Psoas muscle (tissue), 8 donors: Measurements from ENCODE around the gene KCNAB1. TPM values are rescaled to one million over a fixed set of nuclear protein-coding genes. Genes with fewer than 3 reads are reported as not detected.
A peak's percentile ranks its signal among the peaks of the same experiment; 100 is the strongest.

ENCODE experiments used
- ATAC-seq, 4 donors: fragments of 200-7000 bp; cut with Tn5 transposase; one replicate each; pipeline ENCODE4 v1.9.1; 2020; ENCODE audit warnings: moderate library complexity in 3 of 4, mild to moderate bottlenecking in 2 of 4
- DNase-seq, 2 donors: peaks; one replicate each; pipeline ENCODE4 v3.0.0-alpha.2; 2020
- H3K27ac ChIP-seq: fragments of 200-600 bp; one replicate; pipeline ENCODE4 v1.8.0; 2022
- H3K27me3 ChIP-seq, 3 donors: fragments of 200-600 bp in 1 of 3; one replicate each; pipeline versions ENCODE4 v1.6.1 to v1.8.0; 2013 to 2022; ENCODE audit warnings: low read length in 2 of 3, mild to moderate bottlenecking in 2 of 3, moderate library complexity in 1 of 3; ENCODE audit not compliant: insufficient read depth in 3 of 3
- H3K36me3 ChIP-seq, 2 donors: fragments of 200-600 bp in 1 of 2; one replicate each; pipeline versions ENCODE4 v1.6.1 to v1.8.0; 2013 to 2022; ENCODE audit warnings: low read depth in 1 of 2, mild to moderate bottlenecking in 1 of 2, moderate library complexity in 1 of 2; ENCODE audit not compliant: insufficient read depth in 1 of 2
- H3K4me1 ChIP-seq: fragments of 200-600 bp; one replicate; pipeline ENCODE4 v1.8.0; 2022
- H3K4me3 ChIP-seq: fragments of 200-600 bp; one replicate; pipeline ENCODE4 v1.8.0; 2022; ENCODE audit warnings: mild to moderate bottlenecking
- H3K9me3 ChIP-seq: fragments of 200-600 bp; one replicate; pipeline ENCODE4 v1.8.0; 2022
- CTCF ChIP-seq: fragments of 200-600 bp; IDR thresholded peaks from one replicate; pipeline ENCODE4 v1.8.0; 2022; ENCODE audit warnings: antibody characterized with exemption
- WGBS, 3 donors: extraction: QIAGEN DNeasy Blood & Tissue Kit; methylation state at CpG; one replicate each; pipeline versions ENCODE4 v1.1.6 to v1.1.7; 2013; 5-methylcytosine and 5-hydroxymethylcytosine counted together
- intact Hi-C, 2 donors: fragments of 100-400 bp; cut with DNase I; formaldehyde crosslinking; loops; one replicate each; pipeline versions ENCODE4 v1.11.0 to v1.14.2; 2022
- polyA plus RNA-seq, 3 donors: library from polyadenylated mRNA; stranded (reverse); fragments of 200-250 nt; gene quantifications; one replicate each; pipeline ENCODE4 v1.2.3, GENCODE V29; 2013
- total RNA-seq, 4 donors: library from RNA; stranded (reverse); fragmentation: NEBNext Ultra II Directional in 2 of 4; extraction: Animal tissue kit (Norgen Biotek cat#: 25700) in 2 of 4; gene quantifications; one replicate each; pipeline versions ENCODE4 v1.2.1 to v1.2.4, GENCODE V29; 2021 to 2023
- donor health status: healthy with polysubstance abuse.
- donor health status: DM: no; HTN: no; CAD: no; lungs with moderate emphysema.
- donor health status: Bipolar disorder and iron deficiency.
- donor health status: healthy.
- donor health status: DM: yes; HTN: yes; CAD: no.
- donor health status: DM: no; HTN: no; CAD: no.
- donor health status: DM: no; HTN: no; CAD: no.
- donor health status: DM: yes; HTN: yes; CAD: no.

Gene KCNAB1
- total and polyA plus RNA-seq, 7 donors: 0.66 to 3.1 (median 0.91) TPM

DNA sequence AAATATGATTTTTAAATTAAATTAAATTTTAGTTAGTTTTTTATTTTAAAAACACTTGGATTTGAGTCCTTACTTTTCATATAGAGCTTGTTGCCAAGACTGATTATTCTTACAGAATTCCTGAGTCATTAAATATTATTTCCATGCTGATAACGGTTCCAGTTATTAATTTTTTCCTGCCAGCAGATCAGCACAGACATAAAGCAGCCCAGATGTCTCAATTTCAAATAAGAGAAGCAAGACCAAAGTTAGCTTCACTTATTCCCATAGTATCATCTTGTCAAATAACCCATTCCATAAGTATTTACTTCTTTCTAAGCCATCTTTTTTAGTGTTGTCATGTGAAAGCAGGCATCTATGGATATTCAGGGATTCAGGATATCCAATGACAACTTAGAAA lies 359.2 kb downstream of the KCNAB1 start:
- no peaks in the 10 kb centered on the region for H3K27me3 ChIP-seq
- H3K9me3 ChIP-seq: no peaks in the 10 kb centered on the region
- intact Hi-C loops: no loop called here
- no peak overlapping the region for H3K27ac ChIP-seq
- H3K4me1 ChIP-seq: no peaks in the 10 kb centered on the region
- TF ChIP-seq CTCF: no peak
- no peak for ATAC-seq
- no peaks in the 10 kb centered on the region for H3K36me3 ChIP-seq
- DNase-seq: no peak
- H3K4me3 ChIP-seq: no peak overlapping the region
- WGBS, 3 donors: 22 to 37% (median 26%) methylated on average over 1 of the region's 1 CpG

GRCh38 chr3:156480949-156481348 lies 360.6 kb downstream of the KCNAB1 start:
- Histone ChIP-seq H3K27ac (no peak overlapping the region), H3K27me3 (no peaks in the 10 kb centered on the region), H3K36me3 (no peaks in the 10 kb centered on the region), H3K4me3 (no peak overlapping the region), H3K9me3 (no peaks in the 10 kb centered on the region), H3K4me1 (no peaks in the 10 kb centered on the region)
- 56 to 70% (median 61%) methylated on average over 2 of the region's 2 CpGs for WGBS, 3 donors
- intact Hi-C loops: no loop called here
- DNase-seq (no peak), ATAC-seq (no peak)
- TF ChIP-seq CTCF: no peak

DNA sequence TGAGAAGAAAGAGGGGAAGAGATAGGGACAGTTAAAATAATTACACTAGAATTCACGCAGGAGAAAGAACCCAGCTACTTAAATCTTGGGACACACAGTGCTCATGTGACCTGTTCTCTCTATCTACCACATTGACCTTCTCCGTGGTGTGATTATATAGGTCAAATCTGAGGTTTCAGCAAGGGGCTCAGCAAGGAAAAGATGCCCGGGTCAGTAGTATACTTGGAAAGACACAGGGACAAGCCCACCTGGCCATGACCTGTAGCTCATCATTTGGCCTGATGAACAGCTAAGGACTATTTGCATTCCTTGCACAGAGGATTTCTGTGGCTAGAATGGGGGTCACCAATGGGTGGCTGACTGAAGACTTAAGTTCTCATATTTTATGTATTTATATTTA lies 362.6 kb downstream of the KCNAB1 start:
- ATAC-seq: no peak
- no peaks in the 10 kb centered on the region for H3K36me3 ChIP-seq
- no peaks in the 10 kb centered on the region for H3K9me3 ChIP-seq
- intact Hi-C loops: no loop called here
- no peak for DNase-seq
- no peak for TF ChIP-seq CTCF
- 90 to 96% (median 93%) methylated on average over 3 of the region's 3 CpGs for WGBS, 3 donors
- H3K27me3 ChIP-seq: no peaks in the 10 kb centered on the region
- no peaks in the 10 kb centered on the region for H3K4me1 ChIP-seq
- no peak overlapping the region for H3K4me3 ChIP-seq
- H3K27ac ChIP-seq: no peak overlapping the region

DNA sequence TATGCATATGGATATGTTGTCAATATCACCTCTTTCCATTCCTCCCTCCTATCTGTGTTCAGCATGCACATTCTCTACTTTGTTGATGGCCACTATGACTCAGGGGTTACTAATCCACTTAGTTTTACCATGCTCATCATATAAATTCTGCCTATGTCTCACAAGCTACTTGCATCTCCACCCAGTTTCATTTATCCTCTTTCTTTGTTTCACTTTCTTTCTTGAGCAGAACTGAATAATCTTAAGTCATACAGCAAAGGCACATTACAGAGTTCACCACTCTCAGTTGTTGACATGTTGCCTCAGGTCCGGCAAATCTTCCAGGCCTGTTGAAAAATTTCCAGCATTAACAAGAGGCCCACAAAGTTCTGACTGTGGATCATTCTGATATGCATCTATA lies 363.0 kb downstream of the KCNAB1 start:
- ATAC-seq (peak in 1 of 4 donors; percentile 29), DNase-seq (no peak)
- Histone ChIP-seq H3K36me3 (no peaks in the 10 kb centered on the region), H3K4me3 (no peak overlapping the region), H3K27me3 (no peaks in the 10 kb centered on the region), H3K27ac (no peak overlapping the region), H3K9me3 (no peaks in the 10 kb centered on the region), H3K4me1 (no peaks in the 10 kb centered on the region)
- intact Hi-C loops: no loop called here
- TF ChIP-seq CTCF: no peak
- 41 to 69% (median 48%) methylated on average over 1 of the region's 1 CpG for WGBS, 3 donors

- no peaks in the 10 kb centered on the region for H3K36me3 ChIP-seq
- DNase-seq: no peak
- no peaks in the 10 kb centered on the region for H3K27me3 ChIP-seq
- ATAC-seq: no peak
- intact Hi-C loops: no loop called here
- no peak for TF ChIP-seq CTCF
- H3K4me1 ChIP-seq: no peaks in the 10 kb centered on the region
- WGBS, 3 donors: 28 to 31% (median 31%) methylated on average over 6 of the region's 6 CpGs
- H3K27ac ChIP-seq: no peak overlapping the region
- no peaks in the 10 kb centered on the region for H3K9me3 ChIP-seq
- no peak overlapping the region for H3K4me3 ChIP-seq
Observed at GRCh38 chr3:156483961-156484787, 363.8 kb downstream of the KCNAB1 start.
